IPS-20b (cell line): ENCODE data around the gene SNHG17.
"Not testable (repeated sequence)": the region's sequence is repeated elsewhere in the genome, so short reads cannot be mapped to it uniquely, and the experiment has no call there.

ENCODE experiments used
- H3K27ac ChIP-seq: one replicate; pipeline ENCODE4 v1.5.1; 2013; ENCODE audit warnings: low read length
- H3K27me3 ChIP-seq: 2 replicates; pipeline ENCODE4 v1.6.1; 2013; ENCODE audit warnings: mild to moderate bottlenecking, low read length, inconsistent platforms; ENCODE audit not compliant: insufficient read depth
- H3K36me3 ChIP-seq: 2 replicates; pipeline ENCODE4 v1.6.1; 2013; ENCODE audit warnings: low read depth, mild to moderate bottlenecking, inconsistent platforms, low read length, moderate library complexity; ENCODE audit not compliant: insufficient read depth
- H3K4me1 ChIP-seq: 2 replicates; pipeline ENCODE4 v1.6.1; 2013; ENCODE audit warnings: mild to moderate bottlenecking, control low read depth, inconsistent platforms, low read length, moderate library complexity; ENCODE audit not compliant: insufficient read depth
- H3K4me3 ChIP-seq: 2 replicates; pipeline ENCODE4 v1.5.1; 2013; ENCODE audit warnings: mild to moderate bottlenecking, low read length, inconsistent platforms
- H3K9ac ChIP-seq: 2 replicates; pipeline ENCODE4 v1.6.1; 2013; ENCODE audit warnings: low read depth, mild to moderate bottlenecking, inconsistent platforms, low read length, moderate library complexity
- H3K9me3 ChIP-seq: 2 replicates; pipeline ENCODE4 v1.6.1; 2013; ENCODE audit warnings: mild to moderate bottlenecking, low read depth, low read length, inconsistent platforms; ENCODE audit not compliant: insufficient read depth

Gene SNHG17

GRCh38 chr20:38460631-38461030 lies 25.5 kb upstream of the SNHG17 start:
- not testable (repeated sequence) for H3K27ac ChIP-seq, H3K4me3 ChIP-seq, H3K4me1 ChIP-seq, H3K36me3 ChIP-seq, H3K27me3 ChIP-seq, H3K9me3 ChIP-seq, H3K9ac ChIP-seq

GRCh38 chr20:38460040-38460623 lies 25.0 kb upstream of the SNHG17 start:
- Histone ChIP-seq H3K27ac (no peak overlapping the region), H3K27me3 (no peaks in the 10 kb centered on the region), H3K9me3 (no peaks in the 10 kb centered on the region), H3K4me1 (no peaks in the 10 kb centered on the region), H3K9ac (no peak overlapping the region), H3K36me3 (no peaks in the 10 kb centered on the region), H3K4me3 (no peak overlapping the region)

- H3K4me3 ChIP-seq, result no peak overlapping the region
- no peaks in the 10 kb centered on the region for H3K27me3 ChIP-seq
- no peaks in the 10 kb centered on the region for H3K36me3 ChIP-seq
- H3K9me3 ChIP-seq, result no peaks in the 10 kb centered on the region
- H3K27ac ChIP-seq, result no peak overlapping the region
- no peak overlapping the region for H3K9ac ChIP-seq
- H3K4me1 ChIP-seq, result no peaks in the 10 kb centered on the region
Measured at GRCh38 chr20:38458314-38458713, 23.2 kb upstream of the SNHG17 start.

- H3K4me1 ChIP-seq, result no peaks in the 10 kb centered on the region
- H3K27ac ChIP-seq, result no peak overlapping the region
- no peaks in the 10 kb centered on the region for H3K9me3 ChIP-seq
Measured at GRCh38 chr20:38454556-38455473, 19.7 kb upstream of the SNHG17 start.

GRCh38 chr20:38453941-38454340 lies 18.8 kb upstream of the SNHG17 start:
- H3K36me3 ChIP-seq, result peaks cover 20% of the 10 kb centered on the region
- H3K27ac ChIP-seq, result no peak overlapping the region
- H3K27me3 ChIP-seq, result no peaks in the 10 kb centered on the region
- no peak overlapping the region for H3K9ac ChIP-seq
- no peak overlapping the region for H3K4me3 ChIP-seq
- no peaks in the 10 kb centered on the region for H3K4me1 ChIP-seq
- no peaks in the 10 kb centered on the region for H3K9me3 ChIP-seq

More at GRCh38 chr20:38454556-38455473, 19.7 kb upstream of the SNHG17 start:
- peaks cover 11% of the 10 kb centered on the region for H3K36me3 ChIP-seq
- no peaks in the 10 kb centered on the region for H3K27me3 ChIP-seq
- no peak overlapping the region for H3K4me3 ChIP-seq
- H3K9ac ChIP-seq, result no peak overlapping the region

GRCh38 chr20:38452880-38453624 lies 17.9 kb upstream of the SNHG17 start:
- Histone ChIP-seq H3K4me3 (no peak overlapping the region), H3K9ac (no peak overlapping the region), H3K27ac (no peak overlapping the region), H3K36me3 (peaks cover 28% of the 10 kb centered on the region), H3K27me3 (no peaks in the 10 kb centered on the region), H3K9me3 (no peaks in the 10 kb centered on the region), H3K4me1 (no peaks in the 10 kb centered on the region)

GRCh38 chr20:38450412-38450975 lies 15.4 kb upstream of the SNHG17 start:
- no peak overlapping the region for H3K4me3 ChIP-seq
- H3K27ac ChIP-seq, result no peak overlapping the region
- peaks cover 4% of the 10 kb centered on the region; the same call in 1 of the 2 replicates for H3K4me1 ChIP-seq

GRCh38 chr20:38449046-38449445 lies 13.9 kb upstream of the SNHG17 start:
- Histone ChIP-seq H3K9ac (no peak overlapping the region; the same call in 1 of the 2 replicates), H3K9me3 (no peaks in the 10 kb centered on the region), H3K4me3 (no peak overlapping the region), H3K4me1 (peaks cover 4% of the 10 kb centered on the region; the same call in 1 of the 2 replicates), H3K27ac (no peak overlapping the region), H3K27me3 (no peaks in the 10 kb centered on the region), H3K36me3 (peaks cover 28% of the 10 kb centered on the region)

More at GRCh38 chr20:38450412-38450975, 15.4 kb upstream of the SNHG17 start:
- Histone ChIP-seq H3K36me3 (peaks cover 28% of the 10 kb centered on the region), H3K9me3 (no peaks in the 10 kb centered on the region), H3K27me3 (no peaks in the 10 kb centered on the region), H3K9ac (no peak overlapping the region)

GRCh38 chr20:38447931-38448675 lies 13.0 kb upstream of the SNHG17 start:
- Histone ChIP-seq H3K4me1 (peaks cover 4% of the 10 kb centered on the region; the same call in 1 of the 2 replicates), H3K9ac (no peak overlapping the region), H3K36me3 (peaks cover 28% of the 10 kb centered on the region), H3K9me3 (no peaks in the 10 kb centered on the region), H3K27ac (no peak overlapping the region), H3K4me3 (peak overlapping the region; percentile 92; the same call in 1 of the 2 replicates), H3K27me3 (no peaks in the 10 kb centered on the region)

GRCh38 chr20:38447251-38447661 lies 12.1 kb upstream of the SNHG17 start:
- H3K27ac ChIP-seq, result peak overlapping the region; percentile 40
- H3K36me3 ChIP-seq, result peaks cover 28% of the 10 kb centered on the region
- peaks cover 4% of the 10 kb centered on the region; the same call in 1 of the 2 replicates for H3K4me1 ChIP-seq

More at GRCh38 chr20:38447251-38447661, 12.1 kb upstream of the SNHG17 start:
- Histone ChIP-seq H3K9me3 (no peaks in the 10 kb centered on the region), H3K9ac (peak overlapping the region; percentile 95), H3K27me3 (no peaks in the 10 kb centered on the region), H3K4me3 (peak overlapping the region; percentile 92)
